ENCODE data around the gene TBC1D22A. TPM values are rescaled to one million over a fixed set of nuclear protein-coding genes. Genes with fewer than 3 reads are reported as not detected.

TBC1D22A gene
- polyA plus RNA-seq, 1 donor from 2014 or later, result 9.3 TPM

- TF ChIP-seq TAF1 (IDR thresholded peaks at IDR 0.05; ENCODE audit: low read depth) (no peak), SMC3 (conservative IDR thresholded peaks at IDR 0.05; ENCODE audit: poor library complexity) (no peak)
These were observed 173.3 kb downstream of the TBC1D22A start (continued) for GRCh38 chr22:46935506-46936377.

DNA sequence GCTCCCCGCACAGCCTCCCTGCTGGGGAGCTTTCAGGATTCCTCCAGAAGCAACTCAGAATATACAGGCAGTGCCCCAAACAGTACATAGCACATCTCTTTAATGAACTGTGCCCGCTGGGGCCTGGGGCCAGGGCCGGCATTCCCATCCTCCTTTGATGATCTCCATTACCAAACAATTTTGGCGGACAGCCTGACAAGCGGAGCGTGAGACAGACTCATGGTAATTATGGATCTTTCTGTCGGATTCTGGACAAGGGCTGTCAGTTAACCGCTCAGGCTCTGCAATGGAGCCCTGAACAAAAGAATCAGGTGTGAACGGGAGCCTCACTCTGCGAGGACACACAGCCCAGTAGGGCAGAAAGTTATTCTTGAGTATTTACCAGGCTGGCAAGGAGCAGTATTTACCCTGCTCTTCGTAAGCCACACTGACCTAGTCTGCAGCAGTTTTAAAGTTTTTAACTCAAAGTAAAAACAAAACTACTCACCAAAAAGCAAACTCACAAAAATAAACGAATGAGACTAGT is 174.0 kb downstream of the TBC1D22A start:
- Histone ChIP-seq H2AFZ (ENCODE audit: low read depth, low read length) (no peak overlapping the region), H4K20me1 (ENCODE audit: insufficient read depth) (no peaks in the 10 kb centered on the region), H3K4me2 (ENCODE audit: low read length) (no peak overlapping the region), H3K9me2 (ENCODE audit: insufficient read depth, low read length) (no peaks in the 10 kb centered on the region), H3K9ac (ENCODE audit: low read length) (no peak overlapping the region), H3K4me3 (ENCODE audit: low read length) (no peak overlapping the region), H3K9me3 (ENCODE audit: low read length) (no peaks in the 10 kb centered on the region), H3F3A (ENCODE audit: insufficient read depth, low read length, poor library complexity, severe bottlenecking) (no peaks in the 10 kb centered on the region), H3K27ac (ENCODE audit: low read length) (peak overlapping the region; percentile 36), H3K79me2 (replicated peaks; ENCODE audit: insufficient read depth, low read length) (no peaks in the 10 kb centered on the region), H3K27me3 (ENCODE audit: insufficient read depth, low read depth, low read length) (no peaks in the 10 kb centered on the region), H3K36me3 (ENCODE audit: insufficient read depth, low read length) (no peaks in the 10 kb centered on the region)
- no peak for TF ChIP-seq SMC3 (conservative IDR thresholded peaks at IDR 0.05; ENCODE audit: poor library complexity)
- TF ChIP-seq TAF1 (IDR thresholded peaks at IDR 0.05; ENCODE audit: low read depth), result no peak
- TF ChIP-seq, protein P1, sequence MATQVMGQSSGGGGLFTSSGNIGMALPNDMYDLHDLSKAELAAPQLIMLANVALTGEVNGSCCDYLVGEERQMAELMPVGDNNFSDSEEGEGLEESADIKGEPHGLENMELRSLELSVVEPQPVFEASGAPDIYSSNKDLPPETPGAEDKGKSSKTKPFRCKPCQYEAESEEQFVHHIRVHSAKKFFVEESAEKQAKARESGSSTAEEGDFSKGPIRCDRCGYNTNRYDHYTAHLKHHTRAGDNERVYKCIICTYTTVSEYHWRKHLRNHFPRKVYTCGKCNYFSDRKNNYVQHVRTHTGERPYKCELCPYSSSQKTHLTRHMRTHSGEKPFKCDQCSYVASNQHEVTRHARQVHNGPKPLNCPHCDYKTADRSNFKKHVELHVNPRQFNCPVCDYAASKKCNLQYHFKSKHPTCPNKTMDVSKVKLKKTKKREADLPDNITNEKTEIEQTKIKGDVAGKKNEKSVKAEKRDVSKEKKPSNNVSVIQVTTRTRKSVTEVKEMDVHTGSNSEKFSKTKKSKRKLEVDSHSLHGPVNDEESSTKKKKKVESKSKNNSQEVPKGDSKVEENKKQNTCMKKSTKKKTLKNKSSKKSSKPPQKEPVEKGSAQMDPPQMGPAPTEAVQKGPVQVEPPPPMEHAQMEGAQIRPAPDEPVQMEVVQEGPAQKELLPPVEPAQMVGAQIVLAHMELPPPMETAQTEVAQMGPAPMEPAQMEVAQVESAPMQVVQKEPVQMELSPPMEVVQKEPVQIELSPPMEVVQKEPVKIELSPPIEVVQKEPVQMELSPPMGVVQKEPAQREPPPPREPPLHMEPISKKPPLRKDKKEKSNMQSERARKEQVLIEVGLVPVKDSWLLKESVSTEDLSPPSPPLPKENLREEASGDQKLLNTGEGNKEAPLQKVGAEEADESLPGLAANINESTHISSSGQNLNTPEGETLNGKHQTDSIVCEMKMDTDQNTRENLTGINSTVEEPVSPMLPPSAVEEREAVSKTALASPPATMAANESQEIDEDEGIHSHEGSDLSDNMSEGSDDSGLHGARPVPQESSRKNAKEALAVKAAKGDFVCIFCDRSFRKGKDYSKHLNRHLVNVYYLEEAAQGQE (IDR thresholded peaks at IDR 0.05; ENCODE audit: borderline replicate concordance), result no peak
- peak; percentile 15 for TF ChIP-seq POLR2AphosphoS5 (IDR thresholded peaks at IDR 0.05)
- TF ChIP-seq EZH2 (IDR thresholded peaks at IDR 0.05; ENCODE audit: borderline replicate concordance, insufficient read depth, low read length, poor library complexity, severe bottlenecking), result no peak
- TF ChIP-seq RAD21 (conservative IDR thresholded peaks at IDR 0.05), result no peak
- TF ChIP-seq EP300 (conservative IDR thresholded peaks at IDR 0.05; ENCODE audit: poor library complexity, severe bottlenecking), result no peak
- no peak for TF ChIP-seq CTCF (IDR thresholded peaks at IDR 0.05; ENCODE audit: poor library complexity, severe bottlenecking)

DNA sequence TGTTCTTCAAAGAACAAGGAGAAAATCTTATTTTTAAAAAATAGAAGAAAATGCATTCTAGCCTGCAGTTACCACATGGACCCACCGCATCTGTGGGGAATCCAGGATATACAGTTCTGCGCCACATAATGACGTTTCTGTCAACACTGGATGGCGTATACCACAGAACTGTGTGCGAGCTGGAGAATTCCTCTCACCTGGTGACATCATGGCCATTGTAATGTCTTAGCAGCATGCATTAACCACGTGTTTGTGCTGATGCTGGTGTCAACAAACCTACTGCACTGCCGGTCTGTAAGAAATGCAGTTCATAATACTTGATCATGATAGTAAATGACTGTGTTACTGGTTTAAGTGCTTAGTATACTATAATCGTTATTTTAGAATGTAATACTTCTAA is 174.7 kb downstream of the TBC1D22A start:
- no peaks in the 10 kb centered on the region for H3F3A ChIP-seq (ENCODE audit: insufficient read depth, low read length, poor library complexity, severe bottlenecking)
- no peaks in the 10 kb centered on the region for H3K36me3 ChIP-seq (ENCODE audit: insufficient read depth, low read length)
- H3K27ac ChIP-seq (ENCODE audit: low read length), result peak overlapping the region; percentile 36
- H3K4me2 ChIP-seq (ENCODE audit: low read length), result no peak overlapping the region
- no peaks in the 10 kb centered on the region for H3K9me2 ChIP-seq (ENCODE audit: insufficient read depth, low read length)
- H3K9me3 ChIP-seq (ENCODE audit: low read length), result no peaks in the 10 kb centered on the region
- H3K4me3 ChIP-seq (ENCODE audit: low read length), result no peak overlapping the region
- H3K79me2 ChIP-seq (replicated peaks; ENCODE audit: insufficient read depth, low read length), result no peaks in the 10 kb centered on the region
- H2AFZ ChIP-seq (ENCODE audit: low read depth, low read length), result no peak overlapping the region
- H3K27me3 ChIP-seq (ENCODE audit: insufficient read depth, low read depth, low read length), result no peaks in the 10 kb centered on the region
- H4K20me1 ChIP-seq (ENCODE audit: insufficient read depth), result no peaks in the 10 kb centered on the region
- H3K9ac ChIP-seq (ENCODE audit: low read length), result no peak overlapping the region
- TF ChIP-seq RAD21 (conservative IDR thresholded peaks at IDR 0.05) (peak; percentile 40), CTCF (IDR thresholded peaks at IDR 0.05; ENCODE audit: poor library complexity, severe bottlenecking) (peak; percentile 37), EZH2 (IDR thresholded peaks at IDR 0.05; ENCODE audit: borderline replicate concordance, insufficient read depth, low read length, poor library complexity, severe bottlenecking) (no peak), EP300 (conservative IDR thresholded peaks at IDR 0.05; ENCODE audit: poor library complexity, severe bottlenecking) (no peak), TAF1 (IDR thresholded peaks at IDR 0.05; ENCODE audit: low read depth) (no peak), POLR2AphosphoS5 (IDR thresholded peaks at IDR 0.05) (peak; percentile 62), MXI1 (conservative IDR thresholded peaks at IDR 0.05; ENCODE audit: poor library complexity, severe bottlenecking) (peak; percentile 24), SMC3 (conservative IDR thresholded peaks at IDR 0.05; ENCODE audit: poor library complexity) (peak; percentile 25)
- TF ChIP-seq, protein P1 (IDR thresholded peaks at IDR 0.05; ENCODE audit: borderline replicate concordance), result no peak
